HG03045 (cell line): ENCODE data around the gene CDKL1.
"Not testable (repeated sequence)": the region's sequence is repeated elsewhere in the genome, so short reads cannot be mapped to it uniquely, and the experiment has no call there.

ENCODE experiments used
- ATAC-seq: cut with Tn5 transposase; IDR thresholded peaks from one replicate; pipeline ENCODE4 v1.9.1; 2021; ENCODE audit warnings: mild to moderate bottlenecking, moderate library complexity; ENCODE audit not compliant: unreplicated experiment

The CDKL1 gene

GRCh38 chr14:50335989-50336824 is 60.5 kb downstream of the CDKL1 start:
- no peak for ATAC-seq

GRCh38 chr14:50335389-50335788 is 61.3 kb downstream of the CDKL1 start:
- ATAC-seq, result no peak

DNA sequence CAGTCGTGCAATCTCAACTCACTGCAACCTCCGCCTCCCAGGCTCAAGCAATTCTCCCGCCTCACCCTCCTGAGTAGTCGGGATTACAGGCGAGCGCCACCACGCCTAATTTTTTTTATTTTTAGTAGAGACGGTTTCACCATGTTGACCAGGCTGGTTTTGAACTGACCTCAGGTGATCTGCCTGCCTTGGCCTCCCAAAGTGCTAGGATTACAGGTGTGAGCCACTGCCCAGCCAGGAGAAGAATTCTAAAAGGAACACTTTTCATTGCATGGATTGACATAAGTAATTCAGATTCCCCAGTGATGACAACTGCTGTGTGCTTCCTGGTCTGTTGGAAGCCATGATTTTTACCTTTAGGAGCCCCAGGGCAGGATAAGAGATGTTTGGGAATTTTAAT is 62.5 kb downstream of the CDKL1 start:
- no peak for ATAC-seq

DNA sequence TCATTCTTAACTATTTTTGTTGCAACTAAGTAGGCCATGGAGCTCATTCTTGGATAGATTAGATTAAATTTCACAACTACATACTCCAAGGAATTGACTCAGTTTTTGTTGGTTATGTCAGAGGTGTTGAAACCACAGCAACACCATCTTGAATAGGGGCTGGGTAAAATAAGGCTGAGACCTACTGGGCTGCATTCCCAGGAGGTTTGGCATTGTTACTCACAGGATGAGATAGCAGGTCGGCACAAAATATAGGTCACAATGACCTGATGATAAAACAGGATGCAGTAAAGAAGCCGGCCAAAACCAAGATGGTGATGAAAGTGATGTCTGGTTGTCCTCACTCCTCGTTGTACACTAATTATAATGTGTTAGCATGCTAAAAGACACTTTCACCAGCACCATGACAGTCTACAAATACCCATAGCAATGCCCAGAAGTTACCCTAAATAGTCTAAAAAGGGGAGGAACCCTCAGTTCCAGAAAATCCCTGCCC is 63.6 kb downstream of the CDKL1 start:
- ATAC-seq, result no peak

GRCh38 chr14:50331596-50331995 is 65.1 kb downstream of the CDKL1 start:
- no peak for ATAC-seq

DNA sequence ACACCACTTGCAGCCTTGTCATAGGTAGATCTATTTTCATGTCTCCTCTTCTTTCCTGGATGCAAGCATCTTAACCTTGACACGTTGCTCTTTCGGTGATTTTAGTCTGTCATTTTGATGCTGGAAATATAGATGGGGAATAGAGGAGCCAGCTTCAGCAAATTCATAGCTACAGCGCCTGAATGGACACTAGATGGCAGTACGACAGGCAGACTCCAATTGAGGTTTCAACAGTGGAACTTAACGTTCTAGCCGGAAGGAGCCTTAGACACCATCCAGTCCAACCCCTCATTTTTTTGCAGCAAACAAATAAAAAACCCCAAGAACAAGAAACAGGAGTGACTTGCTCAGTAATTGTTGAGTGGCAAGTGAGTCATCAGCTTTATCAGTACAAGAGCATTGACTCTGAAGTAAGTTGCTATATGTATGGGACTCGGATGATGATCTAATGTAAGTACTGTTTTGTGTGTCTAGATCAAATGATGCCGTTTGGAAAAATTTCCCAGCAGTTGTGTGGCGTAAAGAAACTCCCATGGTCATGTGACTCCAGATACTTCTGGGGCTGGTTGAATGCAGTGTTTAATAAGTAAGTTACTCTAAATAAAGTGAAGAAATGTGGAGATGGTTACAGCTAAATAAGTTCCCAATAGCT is 75.5 kb downstream of the CDKL1 start:
- peak; percentile 85 for ATAC-seq

- ATAC-seq, result no peak
These were observed 76.4 kb downstream of the CDKL1 start for GRCh38 chr14:50320283-50320682.

DNA sequence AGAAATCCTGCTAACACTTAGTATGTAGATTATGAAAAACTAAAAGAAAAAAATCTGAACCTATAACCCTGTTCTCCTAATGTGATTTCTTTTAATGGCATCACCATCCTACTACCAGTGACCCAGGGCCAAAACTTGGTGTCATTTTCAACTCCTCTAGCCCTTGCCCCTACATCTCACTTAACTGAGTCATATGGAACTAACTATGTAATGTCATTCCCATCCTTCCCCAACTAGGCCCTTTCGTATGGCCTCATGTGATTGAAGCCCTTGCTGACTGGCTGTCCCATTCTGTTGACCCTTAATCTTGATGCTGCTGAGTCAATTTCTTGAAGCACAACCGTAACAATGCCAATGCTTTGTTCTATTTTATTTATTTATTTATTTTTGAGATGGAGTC is 77.0 kb downstream of the CDKL1 start:
- no peak for ATAC-seq

GRCh38 chr14:50319293-50319692 is 77.4 kb downstream of the CDKL1 start:
- ATAC-seq, result no peak

DNA sequence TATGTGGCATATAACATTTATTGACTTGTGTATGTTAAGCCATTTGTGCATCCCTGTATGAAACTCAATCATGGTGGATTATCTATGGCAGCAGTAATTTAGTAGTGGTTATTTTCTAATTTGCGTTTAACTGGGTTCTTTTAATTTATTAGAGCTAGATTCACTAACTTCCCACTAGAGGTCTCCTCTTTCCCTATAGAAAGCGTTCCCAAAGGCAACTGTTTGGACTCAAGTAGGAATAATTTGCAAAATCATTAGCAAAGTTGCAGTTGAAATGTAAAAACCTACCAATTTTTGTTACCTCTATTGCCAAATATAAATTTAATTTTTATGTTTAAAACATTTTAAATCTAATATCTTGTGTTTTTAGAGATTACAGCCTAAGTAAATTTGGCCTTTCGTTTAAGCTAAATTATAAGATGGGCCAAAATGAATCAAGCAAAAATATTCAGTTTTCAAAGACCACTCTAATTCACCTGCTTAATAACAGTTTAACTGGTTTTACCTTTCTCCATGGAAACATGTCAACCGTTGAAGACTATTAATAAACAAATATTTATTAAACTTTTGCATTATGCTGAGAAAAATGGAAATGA is 78.6 kb downstream of the CDKL1 start:
- ATAC-seq, result no peak

- ATAC-seq, result not testable (repeated sequence)
These were observed 82.6 kb downstream of the CDKL1 start for GRCh38 chr14:50314098-50314497.

- no peak for ATAC-seq
These were observed 84.0 kb downstream of the CDKL1 start for GRCh38 chr14:50312734-50313054.

DNA sequence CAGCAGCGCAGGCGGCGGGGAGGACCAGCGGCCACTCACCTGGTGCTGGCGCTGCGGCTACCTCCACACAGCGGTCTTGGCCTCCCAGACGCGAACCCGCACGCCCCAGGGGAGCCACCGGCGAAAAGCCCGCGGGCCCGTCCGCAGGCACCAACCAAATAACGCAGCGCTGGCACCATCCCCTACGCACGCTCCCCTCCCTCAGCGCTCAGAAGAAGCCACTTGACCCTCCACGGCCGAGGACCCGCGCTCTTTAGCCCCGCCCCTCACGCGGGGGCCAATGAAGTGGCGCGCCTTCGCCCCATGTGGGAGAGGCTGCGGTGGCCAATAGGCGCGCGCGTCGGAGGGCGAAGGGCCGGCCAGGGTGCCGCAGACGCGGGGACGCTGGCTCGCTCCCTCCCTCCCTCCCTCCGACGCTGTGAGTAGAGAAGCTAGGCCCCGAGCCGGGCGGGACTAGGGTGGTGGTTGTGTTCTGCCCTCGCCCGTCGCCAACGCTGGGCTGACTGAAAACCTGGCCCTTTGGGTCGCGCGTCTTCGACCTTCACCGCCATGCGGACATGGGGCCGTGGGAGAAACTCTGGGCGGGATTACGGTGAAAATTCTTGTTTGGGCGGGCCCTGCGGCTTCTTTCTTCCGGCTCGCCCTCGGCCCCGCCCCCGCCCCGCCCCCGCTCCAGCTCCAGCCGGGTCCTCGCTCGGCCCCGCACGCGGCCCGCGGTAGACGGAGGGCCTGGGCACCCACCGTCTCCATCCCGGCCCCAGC is 84.5 kb downstream of the CDKL1 start, which contains the start of the genes DMAC2L and L2HGDH:
TSS of gene DMAC2L (plus strand) at position 353 of the 762 bp plus-strand sequence. CDS start 9,164 bp downstream, outside the sequence.
TSS of gene L2HGDH (minus strand) at position 258 of the 762 bp plus-strand sequence. CDS start at position 179, 79 bp downstream.
- ATAC-seq, result peak; percentile 95

DNA sequence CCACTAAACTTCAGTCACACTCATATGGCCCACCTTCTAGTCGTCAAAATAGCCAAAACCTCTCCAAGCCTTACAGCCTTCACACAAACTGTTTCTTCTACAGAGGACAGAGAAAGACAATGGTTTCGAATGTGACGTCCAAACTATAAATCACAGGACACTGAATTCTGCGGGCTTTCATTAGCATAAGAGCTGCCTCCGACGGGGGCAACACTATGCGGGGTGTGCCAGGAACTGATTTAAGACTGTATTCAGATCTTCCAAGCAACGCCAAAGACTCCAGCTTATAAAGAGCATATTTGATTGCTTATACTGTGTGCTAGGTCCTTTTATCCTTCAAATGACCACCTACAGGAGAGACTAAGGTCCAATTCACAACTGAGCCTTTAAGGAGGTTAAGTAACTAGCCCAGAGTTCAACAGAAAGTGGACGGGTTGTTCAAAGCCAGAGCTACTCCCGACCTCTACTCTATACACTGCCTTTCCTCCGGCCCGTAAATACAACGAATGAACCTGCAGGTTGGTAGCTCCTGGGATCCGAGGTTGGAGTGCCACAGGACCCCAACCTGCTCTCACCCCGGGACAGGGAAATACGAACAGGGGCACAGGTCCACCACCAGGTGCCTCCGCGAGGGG is 85.2 kb downstream of the CDKL1 start:
- ATAC-seq, result no peak

DNA sequence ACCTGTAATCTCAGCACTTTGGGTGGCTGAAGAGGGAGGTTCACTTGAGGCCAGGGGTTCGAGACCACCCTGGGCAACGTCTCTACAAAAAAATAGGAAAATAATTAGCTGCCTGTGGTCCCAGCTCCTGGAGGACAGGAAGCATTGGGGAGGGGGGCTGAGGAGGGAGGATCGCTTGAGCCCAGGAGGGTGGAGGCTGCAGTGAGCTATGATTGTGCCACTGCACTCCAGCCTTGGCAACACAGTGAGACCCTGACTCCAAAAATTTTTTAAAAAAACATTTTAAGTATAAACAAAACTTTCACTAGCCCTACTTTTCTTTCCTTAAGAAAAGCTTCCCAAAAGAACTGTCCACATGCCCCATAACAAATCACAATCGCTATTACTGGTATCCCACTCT is 86.2 kb downstream of the CDKL1 start:
- ATAC-seq, result no peak

DNA sequence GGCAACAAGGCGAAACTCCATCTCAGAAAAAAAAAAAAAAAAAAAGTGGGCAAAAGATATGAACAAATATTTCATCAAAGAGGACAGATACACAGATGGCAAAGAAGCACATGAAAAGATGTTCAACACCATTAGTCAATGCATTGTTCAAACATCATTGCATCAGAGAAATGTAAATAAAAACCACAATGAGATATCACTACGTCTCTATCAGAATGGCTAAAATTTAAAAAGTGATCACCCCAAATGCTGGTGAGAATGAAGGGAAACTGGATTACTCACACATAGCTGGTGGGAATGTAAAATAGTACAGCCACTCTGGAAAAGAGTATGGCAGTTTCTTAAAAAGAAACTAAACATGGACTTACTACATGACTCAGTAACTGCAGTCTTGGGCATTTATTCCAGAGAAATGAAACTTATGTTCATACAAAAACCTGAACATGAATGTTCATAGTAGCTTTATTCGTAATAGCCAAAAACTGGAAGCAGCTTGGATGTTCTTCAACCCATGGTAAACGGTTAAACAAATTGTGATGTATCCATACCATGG is 88.2 kb downstream of the CDKL1 start:
- ATAC-seq, result no peak

DNA sequence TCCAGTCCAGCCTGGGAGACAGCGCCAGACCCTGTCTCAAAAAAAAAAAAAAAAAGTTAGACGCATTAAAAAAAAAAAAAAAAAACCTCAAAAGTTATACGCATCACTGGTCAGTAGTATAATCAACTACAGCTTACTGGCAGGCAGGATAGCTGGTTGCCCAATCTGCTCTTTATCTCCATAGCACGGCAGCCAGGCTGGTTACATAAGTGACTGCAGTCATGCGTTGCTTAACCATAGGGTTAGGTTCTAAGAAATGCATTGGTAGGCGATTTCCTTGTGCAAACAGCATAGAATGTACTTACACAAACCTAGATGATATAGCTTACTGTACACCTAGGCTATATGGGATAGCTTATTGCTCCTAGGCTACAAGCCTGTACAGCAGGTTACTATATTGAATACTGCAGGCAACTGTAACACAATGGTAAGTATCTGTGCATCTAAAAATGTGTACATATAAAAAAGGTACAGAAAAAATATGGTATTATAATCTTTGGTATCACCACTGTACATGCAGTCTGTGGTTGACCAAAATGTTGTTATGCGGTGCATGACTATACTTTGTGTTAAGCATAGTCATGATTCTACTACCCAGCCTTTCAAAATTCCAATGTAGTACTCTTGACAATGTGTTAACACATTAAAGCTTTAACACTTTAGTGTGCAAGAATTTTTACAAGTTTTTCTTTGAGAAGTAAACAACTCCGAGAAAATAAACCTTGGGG is 92.8 kb downstream of the CDKL1 start:
- ATAC-seq, result no peak

DNA sequence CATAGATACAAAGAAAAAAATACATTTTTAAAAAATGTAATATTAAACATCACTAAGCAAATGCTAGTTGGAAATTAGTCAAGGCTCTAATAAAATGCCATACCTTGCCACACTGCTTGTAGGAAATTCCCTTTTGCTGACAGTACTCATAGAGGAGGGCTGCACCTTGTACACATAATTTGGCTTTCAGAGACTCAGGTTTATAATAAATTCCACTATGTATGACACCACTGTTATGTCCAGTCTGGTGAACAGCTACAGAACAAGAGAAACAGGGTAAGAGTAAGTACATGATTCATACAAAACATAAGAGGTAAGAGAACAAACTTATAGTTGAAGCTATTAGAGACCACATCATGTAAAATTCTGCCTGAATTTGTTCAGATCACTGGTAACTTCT is 94.8 kb downstream of the CDKL1 start:
- ATAC-seq, result no peak

GRCh38 chr14:50299585-50299984 is 97.1 kb downstream of the CDKL1 start:
- no peak for ATAC-seq

DNA sequence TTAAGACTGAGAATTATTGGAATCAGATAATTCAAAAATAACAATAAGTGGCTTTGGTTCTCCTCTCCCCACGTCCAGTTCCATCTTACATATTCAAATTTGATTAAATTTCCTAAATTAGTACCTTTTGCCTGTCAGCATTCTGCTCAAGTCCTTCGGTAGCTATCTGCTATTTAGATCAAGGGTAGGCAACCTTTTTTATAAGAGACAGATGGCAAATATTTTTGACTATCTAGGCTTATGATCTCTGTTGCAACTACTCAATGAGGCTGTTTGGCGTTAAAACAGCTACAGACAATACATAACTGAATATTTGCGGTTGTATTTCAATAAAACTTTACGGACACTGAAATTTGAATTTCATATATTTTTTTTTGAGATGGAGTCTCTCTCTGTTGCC is 106.4 kb downstream of the CDKL1 start:
- ATAC-seq, result no peak
